Sigmoid colon (tissue), 4 donors: Measurements from ENCODE around the gene S100A14.

Source experiments
- EP300 ChIP-seq, 4 donors: sonication (generic); formaldehyde crosslinking; IDR thresholded peaks; one replicate each; pipeline ENCODE4 v1.6.1; 2017; ENCODE audit warnings: antibody characterized with exemption in 4 of 4
- POLR2A ChIP-seq, 2 donors: fragments of 450-650 bp; IDR thresholded peaks; one replicate each; pipeline ENCODE4 v1.6.1; 2016; ENCODE audit warnings: antibody characterized with exemption in 2 of 2, mild to moderate bottlenecking in 2 of 2, moderate library complexity in 2 of 2
- POLR2AphosphoS5 ChIP-seq, 4 donors: sonication (generic); formaldehyde crosslinking; IDR thresholded peaks; one replicate each; pipeline ENCODE4 v1.6.1; 2017; ENCODE audit warnings: antibody characterized with exemption in 4 of 4
- TF ChIP-seq, protein P1 (sequence below), 4 experiments: fragments of 450-650 bp in 3 of 4; fragments of 200-600 bp in 1 of 4; IDR thresholded peaks; one replicate each; pipeline ENCODE4 v1.5.1; 2016 to 2019; ENCODE audit warnings: antibody characterized with exemption in 4 of 4, mild to moderate bottlenecking in 3 of 4, moderate library complexity in 2 of 4

DNA sequence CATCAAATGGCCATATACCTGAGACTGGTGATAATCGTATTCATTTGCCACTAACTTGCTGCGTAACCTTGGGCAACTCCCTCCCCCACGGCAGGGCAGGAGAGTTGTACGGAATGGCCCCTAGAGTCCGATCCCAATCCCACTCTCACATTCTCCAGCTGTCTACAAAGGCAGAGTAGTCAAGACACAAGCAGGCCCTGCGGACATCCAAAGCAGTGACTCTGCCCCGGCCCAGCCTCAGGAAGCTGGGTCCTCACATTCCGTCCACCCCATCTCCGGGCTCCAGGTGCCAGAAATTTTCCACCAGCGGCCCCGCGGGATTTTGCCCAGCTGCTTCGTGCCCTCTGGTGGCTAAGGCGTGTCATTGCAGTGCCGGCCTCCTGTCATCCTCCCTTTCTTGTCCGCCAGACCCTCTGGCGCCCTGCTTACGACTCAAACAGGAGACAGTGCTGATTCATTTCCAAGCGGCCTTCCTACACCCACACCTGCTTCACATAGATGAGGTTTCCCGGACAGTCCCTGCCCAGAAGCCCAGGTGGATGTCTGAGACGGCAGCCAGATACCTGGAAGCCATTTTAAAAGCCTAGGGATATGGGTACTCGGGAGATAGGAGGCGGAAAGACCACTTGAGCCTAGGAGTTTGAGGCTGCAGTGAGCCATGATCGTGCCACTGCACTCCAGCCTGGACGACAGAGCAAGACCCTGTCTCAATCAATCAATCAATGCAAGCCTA, 47.6 kb downstream of the S100A14 start:
- TF ChIP-seq POLR2A (IDR thresholded peaks at IDR 0.05) (no peak), EP300 (IDR thresholded peaks at IDR 0.05) (no peak), POLR2AphosphoS5 (IDR thresholded peaks at IDR 0.05) (peak in 3 of 4 donors; percentile 59 to 67 (median 65))
- TF ChIP-seq, protein P1, sequence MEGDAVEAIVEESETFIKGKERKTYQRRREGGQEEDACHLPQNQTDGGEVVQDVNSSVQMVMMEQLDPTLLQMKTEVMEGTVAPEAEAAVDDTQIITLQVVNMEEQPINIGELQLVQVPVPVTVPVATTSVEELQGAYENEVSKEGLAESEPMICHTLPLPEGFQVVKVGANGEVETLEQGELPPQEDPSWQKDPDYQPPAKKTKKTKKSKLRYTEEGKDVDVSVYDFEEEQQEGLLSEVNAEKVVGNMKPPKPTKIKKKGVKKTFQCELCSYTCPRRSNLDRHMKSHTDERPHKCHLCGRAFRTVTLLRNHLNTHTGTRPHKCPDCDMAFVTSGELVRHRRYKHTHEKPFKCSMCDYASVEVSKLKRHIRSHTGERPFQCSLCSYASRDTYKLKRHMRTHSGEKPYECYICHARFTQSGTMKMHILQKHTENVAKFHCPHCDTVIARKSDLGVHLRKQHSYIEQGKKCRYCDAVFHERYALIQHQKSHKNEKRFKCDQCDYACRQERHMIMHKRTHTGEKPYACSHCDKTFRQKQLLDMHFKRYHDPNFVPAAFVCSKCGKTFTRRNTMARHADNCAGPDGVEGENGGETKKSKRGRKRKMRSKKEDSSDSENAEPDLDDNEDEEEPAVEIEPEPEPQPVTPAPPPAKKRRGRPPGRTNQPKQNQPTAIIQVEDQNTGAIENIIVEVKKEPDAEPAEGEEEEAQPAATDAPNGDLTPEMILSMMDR (IDR thresholded peaks at IDR 0.05), result peak; percentile 98 to 100 (median 98)
